Epithelial cell of prostate (primary cell): ENCODE results near the gene CCDC13.

Experiments used
- DNase-seq: peaks from one replicate; pipeline ENCODE4 v3.0.0-alpha.2; 2011; ENCODE audit warnings: low read depth, low spot score
- H3K27ac ChIP-seq: fragments of 450-650 bp; 2 replicates; pipeline ENCODE4 v1.5.1; 2017; ENCODE audit warnings: mild to moderate bottlenecking

CCDC13 gene

DNA sequence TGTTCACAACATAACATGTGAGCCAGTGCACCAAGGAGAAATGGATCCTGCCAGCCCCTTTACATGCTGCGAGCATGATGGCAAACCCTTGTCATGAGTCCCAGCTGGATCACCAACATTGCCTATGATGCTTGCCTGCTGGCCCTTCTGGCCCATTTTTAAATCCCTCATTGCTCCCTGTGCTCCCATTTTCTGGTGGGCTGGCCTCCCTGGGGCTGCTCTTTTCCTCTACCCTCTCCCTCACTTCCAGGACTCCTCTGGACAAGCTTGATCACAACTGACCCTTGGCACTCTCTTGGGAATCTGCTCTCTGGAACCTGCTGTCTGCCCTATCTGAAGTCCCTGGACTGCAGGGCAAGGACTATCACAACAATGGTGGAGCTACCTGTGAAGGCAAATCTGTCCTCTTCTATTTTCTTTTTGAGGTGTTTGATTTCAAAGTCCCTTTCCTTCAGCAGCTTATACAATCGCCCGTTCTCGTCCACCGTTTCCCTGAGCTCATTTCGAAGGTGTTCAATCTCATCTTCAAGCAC is 16.3 kb downstream of the CCDC13 start:
- no peak for DNase-seq
- no peak overlapping the region for H3K27ac ChIP-seq

DNA sequence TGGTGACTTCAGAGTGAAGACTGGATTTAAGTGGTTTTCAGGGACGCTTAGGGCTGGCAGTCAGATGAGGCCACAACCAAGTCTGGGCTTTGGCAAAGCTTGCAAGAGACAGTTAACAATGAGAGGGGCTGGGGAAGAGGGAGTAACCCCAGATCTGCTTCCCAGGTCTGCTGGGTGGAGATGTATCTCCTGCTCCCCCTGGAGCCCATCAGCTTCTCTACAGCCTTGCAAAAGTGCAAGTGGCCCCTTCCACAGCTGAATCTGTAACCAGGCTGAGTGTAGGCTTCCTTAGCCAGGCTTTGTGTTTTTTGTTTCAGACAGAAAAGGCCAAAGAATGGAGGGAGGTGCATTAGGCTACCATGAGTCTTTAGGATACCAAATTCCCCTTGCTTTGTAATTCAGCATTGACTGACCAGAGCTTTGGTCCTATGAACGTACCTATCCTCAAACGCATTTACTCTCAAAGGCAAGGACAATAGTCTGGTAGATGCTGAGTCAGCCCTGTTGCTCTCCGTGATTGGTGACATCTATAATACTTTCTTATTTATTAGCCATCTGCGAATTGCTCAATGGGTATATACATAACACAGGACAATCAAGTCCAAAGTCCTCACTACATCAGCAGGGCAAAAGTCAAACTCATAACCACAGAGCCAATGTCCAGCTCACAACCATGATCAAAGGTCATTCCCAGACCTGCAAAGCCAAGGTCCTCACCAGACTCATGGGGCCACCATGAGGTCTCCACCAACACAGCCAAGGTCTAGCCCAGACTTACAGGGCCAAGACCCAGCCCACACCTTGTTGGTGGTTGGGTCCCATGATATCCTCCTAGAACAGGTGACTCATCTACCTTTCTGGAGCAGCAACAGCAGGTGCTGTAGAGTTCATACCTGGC is 17.1 kb downstream of the CCDC13 start:
- no peak overlapping the region for H3K27ac ChIP-seq
- no peak for DNase-seq

DNA sequence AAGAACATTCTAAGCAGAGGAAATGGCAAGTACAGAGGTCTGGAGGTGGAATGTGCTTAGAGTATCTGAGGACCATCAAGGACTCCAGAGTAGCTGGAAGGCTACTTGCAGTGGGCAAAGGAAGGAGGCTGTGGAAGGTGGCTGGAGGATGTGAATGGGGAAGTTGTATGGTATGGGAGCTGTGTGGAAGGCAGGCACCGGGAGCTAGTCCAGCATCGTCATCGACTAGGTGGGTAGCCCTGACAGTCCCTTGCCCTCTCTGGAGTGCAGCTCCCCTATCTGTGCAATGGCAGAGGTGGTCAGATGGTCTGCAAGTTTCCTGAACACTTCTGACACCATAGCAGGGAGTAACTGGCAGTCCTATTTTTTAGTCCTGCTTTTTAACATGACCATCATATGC is 19.3 kb downstream of the CCDC13 start:
- DNase-seq, result no peak
- H3K27ac ChIP-seq, result no peak overlapping the region

DNA sequence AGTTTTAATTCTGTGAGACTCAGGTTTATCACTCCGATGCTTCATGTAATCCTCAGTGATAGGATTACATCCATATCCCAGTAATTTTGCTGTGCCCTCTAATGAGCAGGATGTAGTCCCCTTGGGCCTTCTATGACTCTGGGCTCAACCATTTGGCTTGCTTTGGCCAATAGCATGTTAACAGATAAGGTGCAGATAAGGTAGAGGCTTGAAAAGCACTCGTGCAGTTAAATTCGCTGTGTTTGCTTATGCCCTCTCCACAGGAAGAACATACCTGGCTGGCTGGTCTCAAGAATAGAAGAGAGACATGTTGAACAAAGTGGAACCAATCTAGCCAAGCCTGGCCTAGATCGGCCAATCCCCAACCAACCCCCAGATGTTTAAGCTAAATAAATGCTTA is 20.1 kb downstream of the CCDC13 start:
- DNase-seq, result no peak
- H3K27ac ChIP-seq, result no peak overlapping the region

GRCh38 chr3:42752441-42752840 is 20.6 kb downstream of the CCDC13 start:
- no peak overlapping the region for H3K27ac ChIP-seq
- no peak for DNase-seq

- DNase-seq, result no peak
- H3K27ac ChIP-seq, result no peak overlapping the region
These were observed 21.4 kb downstream of the CCDC13 start for GRCh38 chr3:42751609-42752008.

DNA sequence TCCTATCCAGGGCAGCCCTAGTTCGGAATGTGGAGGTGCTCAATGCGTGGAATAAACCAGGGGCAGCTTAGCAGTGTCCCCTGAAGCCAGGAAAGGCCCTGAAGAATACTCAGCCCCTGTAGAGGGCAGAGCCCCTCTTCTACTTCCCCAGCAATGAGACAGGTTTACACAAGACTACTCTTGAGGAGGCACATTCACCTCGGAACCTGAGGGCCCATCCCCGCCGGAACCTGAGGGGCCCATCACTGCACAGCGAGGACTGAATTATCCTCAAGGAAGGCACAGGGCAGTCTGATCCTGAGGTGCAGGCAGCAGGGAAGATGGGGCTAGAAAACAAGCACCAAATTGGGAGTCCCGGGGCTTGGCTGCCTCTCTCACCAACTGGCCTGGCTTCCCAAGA is 22.2 kb downstream of the CCDC13 start:
- no peak overlapping the region for H3K27ac ChIP-seq
- DNase-seq, result no peak

DNA sequence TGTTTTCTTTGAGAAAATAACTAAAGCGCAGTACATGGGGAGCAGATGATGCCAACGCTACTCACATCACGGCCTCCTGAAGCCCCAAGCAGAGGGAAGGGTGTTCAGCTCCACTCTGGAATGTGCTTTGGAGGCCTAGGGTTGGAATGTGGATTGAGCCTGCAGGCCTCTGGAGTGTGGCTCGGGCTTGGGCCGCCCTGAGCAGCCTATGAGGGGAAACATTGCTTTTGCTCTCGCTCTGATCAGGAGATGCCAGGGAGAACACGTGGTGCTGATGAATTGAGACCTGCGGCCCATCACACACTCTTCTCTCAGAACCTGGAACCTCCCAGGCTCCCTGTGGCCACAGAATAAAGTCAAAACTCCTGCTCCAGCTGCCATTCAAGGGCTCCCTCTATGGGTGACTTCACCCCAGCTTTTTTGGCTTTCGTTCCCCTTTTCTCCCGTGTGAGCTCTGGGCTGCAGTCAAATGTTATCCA is 23.3 kb downstream of the CCDC13 start:
- no peak overlapping the region for H3K27ac ChIP-seq
- no peak for DNase-seq

GRCh38 chr3:42749025-42749752 is 23.9 kb downstream of the CCDC13 start:
- no peak overlapping the region for H3K27ac ChIP-seq
- no peak for DNase-seq

GRCh38 chr3:42747581-42747980 is 25.5 kb downstream of the CCDC13 start:
- DNase-seq, result no peak
- H3K27ac ChIP-seq, result no peak overlapping the region

GRCh38 chr3:42746455-42747450 is 26.3 kb downstream of the CCDC13 start:
- DNase-seq, result no peak
- no peak overlapping the region for H3K27ac ChIP-seq

DNA sequence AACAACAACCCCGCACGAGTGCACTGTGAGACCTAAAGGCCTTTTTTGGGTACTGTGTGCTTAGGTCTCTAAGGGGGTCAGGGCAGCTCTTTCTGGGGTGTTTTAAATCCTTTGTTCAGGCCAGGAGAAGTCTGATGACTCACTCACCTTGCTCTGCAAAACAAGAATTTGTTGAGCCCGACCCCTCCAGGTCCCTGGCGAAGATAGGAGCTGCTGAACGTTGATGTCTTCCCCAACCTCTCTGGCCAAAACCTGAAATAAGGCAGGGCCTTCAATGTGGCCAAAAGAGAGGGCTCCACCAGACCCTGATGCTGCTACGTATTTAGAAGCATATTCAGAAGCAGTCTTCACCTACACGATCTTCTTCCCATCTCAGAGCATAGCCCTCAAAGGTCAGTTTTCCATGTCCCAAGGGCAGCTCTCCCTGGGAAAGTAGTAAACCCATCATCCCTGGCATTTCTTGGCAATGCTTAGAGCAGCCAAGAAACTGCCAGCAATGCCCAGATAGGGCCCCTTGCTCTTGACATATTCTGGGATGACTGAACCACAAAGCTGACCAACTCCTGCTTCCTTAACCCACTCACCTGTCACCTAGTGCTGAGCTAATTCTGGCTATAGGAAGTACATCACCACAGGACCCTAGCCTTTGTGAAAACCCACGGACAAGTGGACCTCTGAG is 27.1 kb downstream of the CCDC13 start:
- DNase-seq, result no peak
- H3K27ac ChIP-seq, result no peak overlapping the region

GRCh38 chr3:42745291-42745745 is 27.7 kb downstream of the CCDC13 start:
- no peak for DNase-seq
- no peak overlapping the region for H3K27ac ChIP-seq

- no peak overlapping the region for H3K27ac ChIP-seq
- no peak for DNase-seq
These were observed 29.7 kb downstream of the CCDC13 start for GRCh38 chr3:42743204-42743995.

DNA sequence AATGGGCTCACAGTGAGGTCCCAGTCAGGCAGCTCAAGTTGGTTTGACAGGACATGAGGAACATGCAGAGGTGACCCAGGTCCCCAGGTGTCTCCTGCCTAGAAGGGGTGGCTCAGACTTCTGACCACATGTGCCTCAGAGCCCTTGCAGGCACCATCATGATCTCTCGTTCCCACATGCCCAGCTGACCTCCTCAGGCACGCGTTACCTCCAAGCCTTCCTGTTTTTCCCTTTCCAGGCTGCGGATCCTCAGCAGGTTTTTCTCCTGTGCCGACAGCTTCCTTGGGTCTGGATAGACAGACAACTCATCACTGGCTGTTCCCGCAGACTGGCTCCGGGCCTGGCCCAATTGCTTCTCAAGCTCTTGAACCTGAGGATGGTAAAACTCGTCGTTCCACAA is 30.4 kb downstream of the CCDC13 start:
- DNase-seq, result no peak
- H3K27ac ChIP-seq, result no peak overlapping the region

DNA sequence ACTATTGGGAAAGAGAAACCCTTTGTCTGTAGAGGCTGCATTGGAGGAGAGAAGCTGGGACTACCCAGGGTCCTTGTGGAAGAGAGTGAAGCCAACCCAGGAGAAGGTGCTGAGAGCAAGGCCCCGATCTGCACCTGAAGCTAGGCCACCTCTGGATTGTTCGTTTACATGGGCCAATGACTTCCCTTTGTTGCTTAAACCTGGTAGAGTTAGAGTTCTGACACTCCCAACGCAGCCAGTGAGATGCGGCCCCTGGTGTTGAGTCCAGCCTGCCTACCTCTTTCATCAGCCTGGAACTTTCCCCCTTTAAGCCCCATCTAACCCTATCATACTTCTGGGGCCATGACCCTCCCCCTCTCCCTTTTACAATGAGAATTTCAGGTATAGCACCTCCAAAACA is 30.8 kb downstream of the CCDC13 start:
- DNase-seq, result no peak

GRCh38 chr3:42741796-42742195 is 31.3 kb downstream of the CCDC13 start:
- H3K27ac ChIP-seq, result no peak overlapping the region
- no peak for DNase-seq

More for the DNA sequence above, 30.8 kb downstream of the CCDC13 start:
- H3K27ac ChIP-seq, result no peak overlapping the region

DNA sequence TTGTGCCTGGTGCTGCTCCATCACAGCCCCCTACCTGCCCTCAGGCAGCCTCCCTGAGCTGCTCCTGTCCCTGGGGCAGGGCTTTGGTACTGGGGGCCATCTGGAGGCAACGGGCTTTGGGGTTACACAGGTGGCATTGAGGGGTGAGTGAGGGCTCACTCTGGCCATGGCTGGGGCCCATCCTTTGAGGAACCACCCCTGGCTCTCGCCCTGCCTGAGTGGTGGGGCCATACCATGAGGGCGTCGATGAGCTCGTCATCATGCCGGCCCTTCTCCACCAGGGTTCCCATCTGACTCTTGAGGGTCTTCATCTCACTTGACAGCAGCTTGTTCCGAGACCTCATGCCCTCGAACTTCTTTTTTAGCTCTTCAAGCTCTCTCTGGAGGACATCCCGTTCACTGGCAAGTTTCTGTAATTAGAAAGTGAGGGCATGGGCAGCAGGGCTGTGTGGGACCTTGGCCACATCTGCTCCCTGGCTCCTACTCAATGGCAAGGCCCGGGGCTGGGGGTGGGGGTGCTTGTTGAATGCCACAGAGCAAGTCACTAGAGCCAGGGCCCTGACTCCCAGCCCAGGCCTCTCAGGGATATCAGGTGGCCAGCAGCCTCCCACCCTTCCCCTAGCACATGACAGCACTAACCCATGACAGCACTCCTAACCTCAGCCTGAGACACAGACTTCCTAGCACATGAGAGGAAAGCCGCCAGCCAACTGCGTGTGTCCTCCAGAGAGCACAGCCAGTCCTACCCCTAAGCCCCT is 33.5 kb downstream of the CCDC13 start:
- no peak overlapping the region for H3K27ac ChIP-seq
- no peak for DNase-seq
